LNCAP (cell line): ENCODE results near the gene PGPEP1.

ENCODE experiments used
- CTCF ChIP-seq: fragments of 450-650 bp; IDR thresholded peaks from 2 replicates; pipeline ENCODE4 v1.5.1; 2017; ENCODE audit warnings: mild to moderate bottlenecking

The PGPEP1 gene

GRCh38 chr19:18310118-18310909 lies 30.1 kb upstream of the PGPEP1 start:
- TF ChIP-seq CTCF, result no peak

- no peak for TF ChIP-seq CTCF
Measured at GRCh38 chr19:18310966-18311365, 29.4 kb upstream of the PGPEP1 start.

DNA sequence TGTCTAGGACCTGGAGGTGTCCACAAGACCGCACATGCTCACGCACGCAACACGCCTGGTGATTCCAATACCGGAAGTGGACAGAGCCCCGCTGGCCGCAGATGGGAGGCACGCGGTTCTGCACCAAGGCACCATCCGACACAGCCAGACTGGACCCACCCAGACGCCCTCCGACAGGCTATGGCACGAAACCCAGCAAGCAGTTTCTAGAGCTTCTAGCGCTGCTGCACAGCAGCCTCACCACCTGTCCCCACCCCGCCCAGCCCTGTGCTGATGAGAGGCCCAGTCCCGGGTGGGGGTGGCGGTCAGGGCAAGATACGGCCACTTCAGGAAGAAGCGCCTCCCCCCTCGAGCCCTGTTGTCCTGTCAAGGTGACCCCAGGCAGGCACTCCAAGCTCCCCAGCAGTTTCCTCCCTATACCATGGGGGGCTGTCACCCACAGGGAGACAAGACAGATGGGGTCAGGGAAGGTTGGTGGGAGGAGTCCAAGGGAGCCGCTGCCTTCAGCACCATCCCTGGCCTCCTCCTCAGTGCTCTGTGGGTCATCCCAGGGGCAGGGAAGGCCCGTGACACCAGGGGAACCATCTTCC lies 28.8 kb upstream of the PGPEP1 start:
- TF ChIP-seq CTCF, result no peak

DNA sequence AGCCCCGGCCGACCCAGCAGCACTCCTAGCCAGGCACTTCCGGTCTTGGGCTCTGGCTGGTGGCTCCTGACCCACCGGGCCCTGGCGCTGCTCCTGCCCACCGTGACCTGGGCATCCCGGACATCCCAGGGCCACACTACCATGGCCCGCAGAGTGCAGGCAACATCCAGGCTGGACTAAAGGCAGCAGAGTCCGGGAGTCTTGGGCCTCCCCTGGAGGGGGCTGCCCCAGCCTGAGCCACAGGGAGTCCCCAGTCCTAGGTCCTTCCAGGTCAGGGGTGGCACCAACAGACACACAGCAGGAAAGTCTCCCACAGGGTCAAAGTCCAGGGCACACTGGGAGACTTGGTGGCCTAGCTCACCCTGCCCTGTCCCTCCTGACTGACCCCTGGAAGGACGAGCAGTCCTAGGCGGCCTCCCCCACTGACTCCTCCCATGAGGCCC lies 28.3 kb upstream of the PGPEP1 start:
- no peak for TF ChIP-seq CTCF

DNA sequence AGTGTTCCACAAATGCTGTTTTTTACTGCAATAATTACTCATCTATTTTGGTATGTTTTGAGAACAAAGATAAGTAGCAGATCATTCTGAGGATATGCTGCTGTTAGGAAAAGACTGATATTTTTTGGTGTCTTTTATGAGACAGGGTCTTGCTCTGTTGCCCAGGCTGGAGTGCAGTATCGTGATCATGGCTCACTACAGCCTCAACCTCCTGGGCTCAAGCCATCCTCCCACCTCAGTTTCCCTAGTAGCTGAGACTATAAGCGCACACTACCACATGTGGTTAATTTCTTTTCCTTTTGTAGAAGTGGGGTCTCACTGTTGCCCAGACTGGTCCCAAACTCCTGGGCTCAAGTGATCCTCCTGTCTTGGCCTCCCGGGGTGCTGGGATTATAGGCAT lies 27.0 kb upstream of the PGPEP1 start:
- no peak for TF ChIP-seq CTCF

- TF ChIP-seq CTCF, result no peak
Measured at GRCh38 chr19:18317961-18318800, 22.2 kb upstream of the PGPEP1 start.

- no peak for TF ChIP-seq CTCF
Measured at GRCh38 chr19:18319591-18320135, 20.7 kb upstream of the PGPEP1 start.
